NCI-H446 treated with DMSO at 0.1 percent for 48 hours (cell line): ENCODE data around the gene PRSS50.
"Not testable (repeated sequence)": the region's sequence is repeated elsewhere in the genome, so short reads cannot be mapped to it uniquely, and the experiment has no call there.

Experiments used
- DNase-seq: peaks from one replicate; lab custom pipeline; 2025; lab: John Stamatoyannopoulos, UW

PRSS50 gene

GRCh38 chr3:46717447-46718231 is at the start of gene PRSS50:
Gene PRSS50, minus strand, starts transcription at chr3:46717869. Its CDS starts 45 bp downstream, at chr3:46717824.
- no peak for DNase-seq

GRCh38 chr3:46764206-46764605 is 46.5 kb upstream of the PRSS50 start:
- DNase-seq: no peak

- DNase-seq: no peak
Observed at GRCh38 chr3:46763178-46763577, 45.5 kb upstream of the PRSS50 start.

GRCh38 chr3:46759239-46760167 is 41.8 kb upstream of the PRSS50 start:
- no peak for DNase-seq

GRCh38 chr3:46756642-46757041 is 39.0 kb upstream of the PRSS50 start:
- DNase-seq: no peak

- DNase-seq: no peak
Observed at GRCh38 chr3:46755646-46756045, 38.0 kb upstream of the PRSS50 start.

GRCh38 chr3:46753127-46753526 is 35.5 kb upstream of the PRSS50 start:
- not testable (repeated sequence) for DNase-seq

- DNase-seq: no peak
Observed at GRCh38 chr3:46750555-46751038, 32.9 kb upstream of the PRSS50 start.

GRCh38 chr3:46749129-46749528 is 31.5 kb upstream of the PRSS50 start:
- DNase-seq: no peak

GRCh38 chr3:46748170-46748569 is 30.5 kb upstream of the PRSS50 start:
- DNase-seq: no peak

GRCh38 chr3:46746711-46747110 is 29.0 kb upstream of the PRSS50 start:
- no peak for DNase-seq

- DNase-seq: no peak
Observed at GRCh38 chr3:46742992-46743585, 25.4 kb upstream of the PRSS50 start.

- not testable (repeated sequence) for DNase-seq
Observed at GRCh38 chr3:46739565-46739964, 21.9 kb upstream of the PRSS50 start.

- no peak for DNase-seq
Observed at GRCh38 chr3:46737329-46737731, 19.7 kb upstream of the PRSS50 start.

GRCh38 chr3:46736006-46736872 is 18.6 kb upstream of the PRSS50 start:
- no peak for DNase-seq

GRCh38 chr3:46734773-46735172 is 17.1 kb upstream of the PRSS50 start:
- DNase-seq: no peak

GRCh38 chr3:46733026-46733800 is 15.5 kb upstream of the PRSS50 start:
- DNase-seq: no peak

- DNase-seq: no peak
Observed at GRCh38 chr3:46731795-46732194, 14.1 kb upstream of the PRSS50 start.

- DNase-seq: no peak
Observed at GRCh38 chr3:46730819-46731218, 13.2 kb upstream of the PRSS50 start.

- DNase-seq: no peak
Observed at GRCh38 chr3:46729038-46729437, 11.4 kb upstream of the PRSS50 start.
